ENCODE measurements around the gene NDUFB10. TPM values are rescaled to one million over a fixed set of nuclear protein-coding genes. Genes with fewer than 3 reads are reported as not detected.
A peak's percentile ranks its signal among the peaks of the same experiment; 100 is the strongest.

The NDUFB10 gene
- total and polyA plus RNA-seq, 10 of the 15 experiments (the other 5 are each of a cell fraction or from before 2014, with no cell fraction given) = 52.2 to 319 (median 130) TPM

DNA sequence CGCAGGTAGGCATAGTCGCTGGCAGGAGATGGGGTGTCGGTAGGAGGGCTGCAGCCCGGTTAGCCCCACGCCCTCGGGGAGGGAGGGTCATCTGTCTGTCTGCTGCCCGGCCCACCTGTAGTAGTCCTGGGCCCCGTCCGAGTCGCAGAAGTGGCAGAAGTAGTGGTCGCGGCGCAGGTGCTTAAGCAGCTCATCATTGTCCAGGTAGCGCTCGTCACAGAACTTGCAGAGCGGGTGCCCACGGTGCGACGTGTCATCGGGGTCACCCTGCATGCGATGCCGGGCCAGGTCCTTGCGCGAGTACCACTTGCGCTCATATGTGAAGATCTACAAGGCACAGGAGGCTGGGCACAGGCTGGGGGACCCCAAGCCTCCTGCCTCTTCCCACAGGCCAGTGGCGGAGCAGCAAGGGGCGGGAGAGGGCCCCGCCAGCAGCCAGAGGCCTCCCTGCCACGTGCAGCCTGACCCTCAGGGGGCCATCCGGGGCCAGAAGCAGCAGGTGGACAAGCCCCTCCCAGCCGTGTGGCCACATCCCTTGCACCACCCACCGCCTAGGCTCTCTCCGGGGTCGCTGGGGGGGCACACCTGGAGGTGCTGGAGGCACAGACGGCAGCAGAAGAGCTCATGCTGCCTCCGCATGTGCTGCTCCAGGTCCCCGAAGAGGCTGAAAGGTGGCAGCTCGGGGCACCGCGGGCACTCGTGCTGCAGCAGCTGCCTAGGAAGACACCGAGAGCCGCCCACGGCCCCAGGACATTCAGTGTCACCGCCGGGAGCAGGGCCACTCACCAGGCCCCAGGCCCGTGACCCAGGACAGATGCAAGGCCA lies 43.3 kb downstream of the NDUFB10 start:
- peaks cover 0 to 50% of the 10 kb centered on the region in 2 experiments; a peak in 3 of 4 replicates for H3K36me3 ChIP-seq (ENCODE audit: control insufficient read depth in 2 of 2, insufficient read depth in 2 of 2, low read length in 1 of 2)
- ChIA-PET SMC1A (ENCODE audit: uncharacterized antibody, unreplicated experiment) (interaction anchor here (2.1 kb wide), 1 partner anchor 138 kb away, joined by 14 read pairs; no protein-coding TSS in a partner anchor), POLR2A (interaction anchor here (1.8 to 2.2 kb wide), 2 partner anchors 9 to 12 kb away, joined by 6 to 10 read pairs; no protein-coding TSS in a partner anchor), RAD21 (ENCODE audit: unreplicated experiment) (interaction anchor here (0.6 to 2.5 kb wide), 4 partner anchors 12 to 152 kb away, joined by 3 to 14 read pairs (median 4); partner anchors contain the start of gene RPL3L), CTCF (interaction anchor here (0.6 to 4.3 kb wide), 9 partner anchors 9 to 197 kb away, joined by 3 to 54 read pairs (median 5); no protein-coding TSS in a partner anchor)
- no peak overlapping the region for H3K9ac ChIP-seq (ENCODE audit: control insufficient read depth, insufficient read depth, low read length)
- intact Hi-C loops (cut with micrococcal nuclease; ENCODE audit: unreplicated experiment) (no loop called here), in situ Hi-C loops (cut with MboI) (no loop called here)
- H2AFZ ChIP-seq (ENCODE audit: control insufficient read depth, low read depth, low read length) = no peak overlapping the region
- FAIRE-seq (no peak), ATAC-seq (no peak), DNase-seq (ENCODE audit: low read depth, low spot score) (no peak)
- peaks cover 38% of the 10 kb centered on the region for H3K79me2 ChIP-seq (ENCODE audit: control insufficient read depth, insufficient read depth, low read length)
- H3K4me3 ChIP-seq = no peak overlapping the region
- TF ChIP-seq POLR2A (IDR thresholded peaks at IDR 0.05; ENCODE audit: low read depth, low read length) (peak; percentile 2; the same call in 1 of the 2 replicates), CBX3 (IDR thresholded peaks at IDR 0.05; ENCODE audit: borderline replicate concordance, low read depth) (no peak)
- TF ChIP-seq, protein P1, sequence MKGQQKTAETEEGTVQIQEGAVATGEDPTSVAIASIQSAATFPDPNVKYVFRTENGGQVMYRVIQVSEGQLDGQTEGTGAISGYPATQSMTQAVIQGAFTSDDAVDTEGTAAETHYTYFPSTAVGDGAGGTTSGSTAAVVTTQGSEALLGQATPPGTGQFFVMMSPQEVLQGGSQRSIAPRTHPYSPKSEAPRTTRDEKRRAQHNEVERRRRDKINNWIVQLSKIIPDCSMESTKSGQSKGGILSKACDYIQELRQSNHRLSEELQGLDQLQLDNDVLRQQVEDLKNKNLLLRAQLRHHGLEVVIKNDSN (IDR thresholded peaks at IDR 0.05; ENCODE audit: borderline replicate concordance, extremely low read length, insufficient read depth, low read depth, low read length) = no peak
- no peaks in the 10 kb centered on the region for H3K27me3 ChIP-seq (replicated peaks in 1 of 2; ENCODE audit: control insufficient read depth in 2 of 2, insufficient read depth in 2 of 2, low read length in 1 of 2)
- H3K4me1 ChIP-seq (ENCODE audit: control insufficient read depth, insufficient read depth, low read length) = peaks cover 14% of the 10 kb centered on the region
- H4K20me1 ChIP-seq (ENCODE audit: control insufficient read depth, insufficient read depth) = peaks cover 6% of the 10 kb centered on the region
- no peaks in the 10 kb centered on the region for H3K9me3 ChIP-seq (replicated peaks; ENCODE audit: control insufficient read depth, insufficient read depth, low read length)
- WGBS (ENCODE audit: insufficient coverage, insufficient replicate concordance, low lambda C conversion rate, missing lambda C conversion rate) = 93% methylated on average over 47 of the region's 47 CpGs
- no peak overlapping the region for H3K27ac ChIP-seq (ENCODE audit: control insufficient read depth, insufficient read depth)
- no TSS peak for BruUV-seq (replicated peaks)
- no peak overlapping the region for H3K4me2 ChIP-seq (ENCODE audit: control insufficient read depth, insufficient read depth)

Measured in GM12878 (cell line).